Breast epithelium (tissue), 4 donors: ENCODE data around the gene ADORA1. TPM values are rescaled to one million over a fixed set of nuclear protein-coding genes. Genes with fewer than 3 reads are reported as not detected.

ENCODE experiments used
- DNase-seq, 2 donors: peaks; one replicate each; pipeline ENCODE4 v3.0.0-alpha.2; 2019; ENCODE audit warnings: low spot score in 2 of 2
- H3K27ac ChIP-seq, 2 donors: fragments of 200-600 bp; sonication (generic) in 1 of 2; one replicate each; pipeline ENCODE4 v1.5.1; 2016 to 2019; ENCODE audit warnings: mild to moderate bottlenecking in 1 of 2
- H3K27me3 ChIP-seq, 2 donors: fragments of 200-600 bp; sonication (generic) in 1 of 2; one replicate each; pipeline versions ENCODE4 v1.5.1 to v1.6.0; 2017 to 2019; ENCODE audit warnings: control low read depth in 1 of 2, mild to moderate bottlenecking in 1 of 2
- H3K36me3 ChIP-seq: fragments of 200-600 bp; one replicate; pipeline ENCODE4 v1.5.1; 2019
- H3K4me1 ChIP-seq, 2 donors: fragments of 200-600 bp; sonication (generic); one replicate each; pipeline ENCODE4 v1.5.1; 2016 to 2019; ENCODE audit warnings: control low read depth in 1 of 2
- H3K4me3 ChIP-seq, 3 donors: fragments of 200-600 bp; sonication (generic); 1 replicate in 2 of 3; 2 replicates in 1 of 3; pipeline ENCODE4 v1.5.1; 2016 to 2019; ENCODE audit warnings: mild to moderate bottlenecking in 3 of 3, moderate library complexity in 2 of 3
- H3K9me3 ChIP-seq, 2 donors: fragments of 200-600 bp; sonication (generic) in 1 of 2; one replicate each; pipeline ENCODE4 v1.5.1; 2016 to 2019; ENCODE audit warnings: control low read depth in 1 of 2
- CTCF ChIP-seq, 3 donors: fragments of 450-650 bp; IDR thresholded peaks; one replicate each; pipeline ENCODE4 v1.5.1; 2016 to 2017; ENCODE audit warnings: antibody characterized with exemption in 3 of 3, mild to moderate bottlenecking in 3 of 3, moderate library complexity in 3 of 3
- POLR2A ChIP-seq: fragments of 450-650 bp; IDR thresholded peaks from one replicate; pipeline ENCODE4 v1.6.1; 2016; ENCODE audit warnings: antibody characterized with exemption, mild to moderate bottlenecking, moderate library complexity
- POLR2AphosphoS5 ChIP-seq, 3 donors: sonication (generic); formaldehyde crosslinking; IDR thresholded peaks; one replicate each; pipeline ENCODE4 v1.6.1; 2017; ENCODE audit warnings: antibody characterized with exemption in 3 of 3
- intact Hi-C: fragments of 100-400 bp; cut with DNase I; formaldehyde crosslinking; loops from one replicate; pipeline ENCODE4 v1.15.1; 2023; ENCODE audit warnings: low total_unique reads
- total RNA-seq, 3 donors: library from RNA; depleted of rRNA; stranded (reverse); fragments of >200 nt; gene quantifications; one replicate each; pipeline ENCODE4 v1.1.0, GENCODE V29; 2016

The ADORA1 gene
- total RNA-seq, 3 donors from 2014 or later = 0.64 to 14.5 (median 5.2) TPM

DNA sequence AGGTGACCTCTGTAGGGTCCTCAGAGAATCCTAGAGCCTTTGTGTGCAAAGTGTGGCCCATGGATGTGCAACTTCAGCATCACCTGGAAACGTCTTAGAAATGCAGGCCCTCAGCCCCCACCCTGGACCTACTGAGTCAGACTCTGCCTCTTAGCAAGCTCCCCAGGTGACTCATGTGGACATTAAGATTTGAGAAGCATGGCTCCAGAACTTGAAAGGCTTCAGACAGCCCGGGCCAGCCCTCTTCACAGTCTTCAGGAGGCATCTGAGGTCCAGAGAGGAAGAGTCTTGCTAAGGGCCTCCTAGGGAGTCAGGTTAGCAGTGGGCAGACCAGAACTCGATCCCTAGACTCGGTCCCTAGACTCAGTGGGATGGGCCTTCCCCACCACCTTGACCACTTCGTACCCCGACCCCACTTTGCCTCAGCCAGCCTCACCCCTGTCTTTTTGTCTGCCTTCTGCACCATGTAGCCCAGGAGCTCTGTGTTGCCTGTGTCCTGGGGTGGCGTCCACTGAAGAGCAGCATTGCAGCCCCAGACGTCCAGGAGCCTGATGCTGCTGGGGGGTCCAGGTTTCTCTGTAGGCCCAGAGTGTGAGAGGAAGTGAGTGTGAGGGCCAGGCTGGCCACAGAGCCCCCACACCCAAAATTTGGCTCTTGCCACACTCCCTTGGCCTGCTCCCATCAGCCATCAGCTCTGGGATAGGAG is 43.3 kb downstream of the ADORA1 start:
- Histone ChIP-seq H3K4me3 (no peak overlapping the region), H3K36me3 (no peaks in the 10 kb centered on the region), H3K27ac (no peak overlapping the region), H3K4me1 (no peaks in the 10 kb centered on the region), H3K9me3 (no peaks in the 10 kb centered on the region), H3K27me3 (no peaks in the 10 kb centered on the region)
- intact Hi-C loops = no loop called here
- no peak for DNase-seq
- no peak for TF ChIP-seq POLR2A
- no peak for TF ChIP-seq POLR2AphosphoS5 (IDR thresholded peaks at IDR 0.05)
- TF ChIP-seq CTCF (IDR thresholded peaks at IDR 0.05) = no peak

- Histone ChIP-seq H3K36me3 (no peaks in the 10 kb centered on the region), H3K4me1 (no peaks in the 10 kb centered on the region), H3K27ac (no peak overlapping the region), H3K27me3 (no peaks in the 10 kb centered on the region), H3K4me3 (no peak overlapping the region), H3K9me3 (no peaks in the 10 kb centered on the region)
- TF ChIP-seq POLR2AphosphoS5 (IDR thresholded peaks at IDR 0.05) = no peak
- TF ChIP-seq POLR2A = no peak
- TF ChIP-seq CTCF (IDR thresholded peaks at IDR 0.05) = no peak
- peak in 1 of 2 donors; percentile 44 for DNase-seq
- intact Hi-C loops = no loop called here
Observed at GRCh38 chr1:203171341-203172183, 44.0 kb downstream of the ADORA1 start.

- Histone ChIP-seq H3K27me3 (no peaks in the 10 kb centered on the region), H3K9me3 (no peaks in the 10 kb centered on the region), H3K4me1 (no peaks in the 10 kb centered on the region), H3K36me3 (no peaks in the 10 kb centered on the region), H3K4me3 (no peak overlapping the region), H3K27ac (no peak overlapping the region)
- intact Hi-C loops = no loop called here
- TF ChIP-seq POLR2AphosphoS5 (IDR thresholded peaks at IDR 0.05) (no peak), CTCF (IDR thresholded peaks at IDR 0.05) (peak; percentile 45 to 87 (median 69)), POLR2A (no peak)
- peak; percentile 59 to 69 for DNase-seq
Observed at GRCh38 chr1:203172184-203173010, 44.9 kb downstream of the ADORA1 start.

DNA sequence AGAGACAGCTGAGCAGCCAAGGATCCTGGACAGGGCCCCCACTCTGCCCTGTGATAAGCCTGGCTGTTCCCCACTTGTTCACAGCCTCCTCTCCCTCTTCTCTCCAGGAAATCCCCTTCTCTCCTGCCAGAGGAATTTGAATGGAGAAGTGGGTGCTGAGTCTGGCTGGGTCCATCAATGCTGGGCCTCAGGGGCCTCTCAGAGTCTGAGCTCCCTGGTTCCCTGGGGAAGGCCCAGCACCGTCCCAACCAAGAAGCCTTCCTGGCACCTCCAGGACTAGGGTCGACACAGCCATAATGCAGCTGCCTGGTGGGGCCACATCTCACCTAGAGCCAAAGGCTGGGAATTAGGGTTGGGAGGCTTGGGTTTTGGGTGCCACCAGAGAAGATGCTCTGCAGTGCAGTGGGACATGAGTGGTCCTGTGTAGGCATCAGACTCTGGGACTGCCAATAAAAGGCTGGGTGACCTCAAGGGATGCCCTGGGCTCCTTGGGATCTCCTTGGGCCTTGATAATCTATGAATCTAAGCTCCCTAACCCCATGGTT is 45.6 kb downstream of the ADORA1 start:
- intact Hi-C loops = no loop called here
- peak in 1 of 2 donors; percentile 22 for DNase-seq
- TF ChIP-seq CTCF (IDR thresholded peaks at IDR 0.05) = no peak
- TF ChIP-seq POLR2A = no peak
- TF ChIP-seq POLR2AphosphoS5 (IDR thresholded peaks at IDR 0.05) = no peak

More for the DNA sequence above, 45.6 kb downstream of the ADORA1 start:
- H3K4me1 ChIP-seq = no peaks in the 10 kb centered on the region
- no peaks in the 10 kb centered on the region for H3K36me3 ChIP-seq
- H3K27ac ChIP-seq = no peak overlapping the region
- no peaks in the 10 kb centered on the region for H3K9me3 ChIP-seq
- H3K27me3 ChIP-seq = no peaks in the 10 kb centered on the region
- no peak overlapping the region for H3K4me3 ChIP-seq
